AG04450 (cell line): Measurements from ENCODE around the gene HIBCH. TPM values are rescaled to one million over a fixed set of nuclear protein-coding genes. Genes with fewer than 3 reads are reported as not detected.
A peak's percentile ranks its signal among the peaks of the same experiment; 100 is the strongest.

Source experiments
- CTCF ChIA-PET: fragments of 300-600, 350-600 bp; formaldehyde crosslinking; extraction: SDS; loops from one replicate; lab custom pipeline; 2022; ENCODE audit warnings: antibody characterized with exemption, inconsistent platforms; lab: Charles Lee
- POLR2A ChIA-PET: fragments of 350-600 bp; formaldehyde crosslinking; extraction: SDS; loops from one replicate; lab custom pipeline; 2021; ENCODE audit warnings: antibody characterized with exemption, inconsistent platforms; lab: Yijun Ruan, JAX
- DNase-seq: peaks from one replicate; pipeline ENCODE4 v3.0.0-alpha.2; 2011; ENCODE audit warnings: low read depth, low spot score
- H3K27ac ChIP-seq: one replicate; pipeline ENCODE4 v1.5.1; 2012; ENCODE audit warnings: low read depth, low read length, control low read depth
- H3K27me3 ChIP-seq: one replicate; pipeline ENCODE4 v1.6.0; 2012; ENCODE audit warnings: low read length; ENCODE audit not compliant: control insufficient read depth, insufficient read depth
- H3K4me3 ChIP-seq: 2 replicates; pipeline ENCODE4 v1.5.1; 2011; ENCODE audit warnings: mild to moderate bottlenecking, low read depth, low read length, control low read depth
- H3K9me3 ChIP-seq: 2 replicates; pipeline ENCODE4 v1.5.1; 2012; ENCODE audit warnings: low read length; ENCODE audit not compliant: control insufficient read depth, insufficient read depth
- polyA plus RNA-seq: library from polyadenylated mRNA; depleted of rRNA; stranded (reverse); fragments of >200 nt; gene quantifications from 2 replicates; pipeline ENCODE4 v1.2.3, GENCODE V29; 2011
- TF ChIP-seq, protein P1 (sequence below): IDR thresholded peaks from 2 replicates; pipeline ENCODE4 v1.5.1; 2011; ENCODE audit warnings: low read depth, low read length, control low read depth, inconsistent platforms

HIBCH gene
- polyA plus RNA-seq, 1 experiment: 23.8 TPM

DNA sequence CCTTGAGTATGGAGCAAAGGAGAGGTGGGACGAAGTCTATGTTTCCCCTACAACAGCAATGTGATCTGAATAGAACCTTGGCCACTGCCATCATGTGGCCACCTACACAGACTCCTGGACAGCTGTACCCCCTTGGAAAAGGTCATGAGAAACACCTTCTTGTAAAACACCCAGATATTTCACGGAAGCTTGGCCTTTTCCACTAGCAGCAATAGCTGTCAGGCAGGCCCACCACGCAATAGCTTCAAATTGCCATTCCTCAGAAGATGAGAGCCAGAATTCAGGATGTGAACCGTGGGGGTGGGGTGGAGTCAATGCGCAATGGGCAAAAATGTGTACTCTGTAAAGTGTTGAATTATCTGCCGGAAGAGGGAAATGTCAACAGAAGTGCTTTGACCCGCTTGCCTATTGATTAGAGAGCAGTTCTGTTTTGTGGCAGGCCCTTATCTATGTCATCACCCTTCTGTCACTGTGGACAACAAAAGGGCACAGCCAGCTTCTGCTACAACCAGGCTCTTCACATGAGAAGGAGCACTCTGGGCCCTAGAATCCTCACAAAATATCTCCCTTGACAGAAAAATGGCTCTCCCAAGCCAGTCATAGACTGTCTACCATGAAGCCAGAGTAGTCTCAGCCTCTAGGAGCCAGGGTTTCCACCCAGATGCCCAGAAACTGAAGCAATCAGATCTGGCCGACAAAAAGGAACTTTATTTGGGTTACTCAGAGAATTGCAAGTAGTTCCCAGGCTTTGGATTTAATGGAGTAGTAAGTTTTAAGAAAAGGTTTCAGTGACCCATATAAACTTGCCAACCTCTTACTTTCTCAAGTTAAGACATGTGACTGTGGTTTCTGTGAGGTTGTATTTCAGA is 33.3 kb upstream of the HIBCH start:
- CTCF ChIA-PET: interaction anchor here (1.2 to 1.6 kb wide), 3 partner anchors 9 to 264 kb away, joined by 3 to 6 read pairs (median 5); partner anchors contain the start of gene INPP1

DNA sequence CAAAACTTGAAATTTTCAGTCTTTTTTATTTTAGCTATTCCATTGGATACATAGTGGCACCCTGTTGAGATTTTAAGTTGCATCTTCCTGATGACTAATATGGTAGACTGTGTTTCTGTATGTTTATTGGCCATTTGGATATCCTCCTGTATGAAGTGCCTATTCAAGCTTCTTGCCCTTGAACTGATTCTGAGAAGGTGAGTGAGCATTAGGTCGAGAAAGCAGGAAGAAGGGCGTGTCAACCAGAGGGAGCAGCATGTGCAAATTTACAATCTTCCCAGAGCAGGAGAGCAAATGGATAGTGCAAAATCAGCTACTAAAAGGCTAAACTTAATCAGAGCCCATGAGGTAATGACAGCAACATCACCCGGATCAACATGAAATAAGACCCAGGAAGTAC is 32.3 kb upstream of the HIBCH start:
- Histone ChIP-seq H3K27me3 (no peaks in the 10 kb centered on the region), H3K4me3 (no peak overlapping the region), H3K27ac (no peak overlapping the region), H3K9me3 (no peaks in the 10 kb centered on the region)
- POLR2A ChIA-PET: no interaction called here
- DNase-seq: no peak
- TF ChIP-seq, protein P1, sequence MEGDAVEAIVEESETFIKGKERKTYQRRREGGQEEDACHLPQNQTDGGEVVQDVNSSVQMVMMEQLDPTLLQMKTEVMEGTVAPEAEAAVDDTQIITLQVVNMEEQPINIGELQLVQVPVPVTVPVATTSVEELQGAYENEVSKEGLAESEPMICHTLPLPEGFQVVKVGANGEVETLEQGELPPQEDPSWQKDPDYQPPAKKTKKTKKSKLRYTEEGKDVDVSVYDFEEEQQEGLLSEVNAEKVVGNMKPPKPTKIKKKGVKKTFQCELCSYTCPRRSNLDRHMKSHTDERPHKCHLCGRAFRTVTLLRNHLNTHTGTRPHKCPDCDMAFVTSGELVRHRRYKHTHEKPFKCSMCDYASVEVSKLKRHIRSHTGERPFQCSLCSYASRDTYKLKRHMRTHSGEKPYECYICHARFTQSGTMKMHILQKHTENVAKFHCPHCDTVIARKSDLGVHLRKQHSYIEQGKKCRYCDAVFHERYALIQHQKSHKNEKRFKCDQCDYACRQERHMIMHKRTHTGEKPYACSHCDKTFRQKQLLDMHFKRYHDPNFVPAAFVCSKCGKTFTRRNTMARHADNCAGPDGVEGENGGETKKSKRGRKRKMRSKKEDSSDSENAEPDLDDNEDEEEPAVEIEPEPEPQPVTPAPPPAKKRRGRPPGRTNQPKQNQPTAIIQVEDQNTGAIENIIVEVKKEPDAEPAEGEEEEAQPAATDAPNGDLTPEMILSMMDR: no peak
- CTCF ChIA-PET: interaction anchor here (1.4 to 1.6 kb wide), 2 partner anchors 32 to 263 kb away, joined by 3 to 6 read pairs; no protein-coding TSS in a partner anchor

More for the DNA sequence above, 33.3 kb upstream of the HIBCH start:
- TF ChIP-seq, protein P1: no peak
- Histone ChIP-seq H3K27me3 (no peaks in the 10 kb centered on the region), H3K4me3 (no peak overlapping the region), H3K9me3 (no peaks in the 10 kb centered on the region), H3K27ac (no peak overlapping the region)
- no peak for DNase-seq
- POLR2A ChIA-PET: no interaction called here

DNA sequence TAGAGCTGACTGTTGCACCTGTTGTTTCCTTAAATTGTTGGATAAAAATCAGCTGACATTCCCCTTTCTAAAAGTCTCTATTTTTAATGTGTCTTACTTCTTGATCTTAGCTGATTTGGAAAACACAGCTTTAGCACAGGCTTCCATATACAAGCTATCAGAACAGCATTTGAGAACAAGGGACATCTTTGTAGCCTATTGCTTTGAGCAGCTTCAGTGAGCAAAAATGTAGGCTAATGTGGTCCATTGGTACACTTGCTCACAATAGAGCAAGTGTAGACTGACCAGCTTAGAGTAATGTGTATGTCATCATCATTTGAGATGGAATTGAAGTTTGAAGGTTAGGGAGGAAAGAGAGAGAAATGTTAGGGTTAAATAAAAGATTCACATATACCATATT is 30.7 kb upstream of the HIBCH start:
- Histone ChIP-seq H3K4me3 (no peak overlapping the region), H3K9me3 (no peaks in the 10 kb centered on the region), H3K27me3 (no peaks in the 10 kb centered on the region), H3K27ac (no peak overlapping the region)
- ChIA-PET POLR2A (no interaction called here), CTCF (no interaction called here)
- DNase-seq: no peak
- TF ChIP-seq, protein P1: no peak

DNA sequence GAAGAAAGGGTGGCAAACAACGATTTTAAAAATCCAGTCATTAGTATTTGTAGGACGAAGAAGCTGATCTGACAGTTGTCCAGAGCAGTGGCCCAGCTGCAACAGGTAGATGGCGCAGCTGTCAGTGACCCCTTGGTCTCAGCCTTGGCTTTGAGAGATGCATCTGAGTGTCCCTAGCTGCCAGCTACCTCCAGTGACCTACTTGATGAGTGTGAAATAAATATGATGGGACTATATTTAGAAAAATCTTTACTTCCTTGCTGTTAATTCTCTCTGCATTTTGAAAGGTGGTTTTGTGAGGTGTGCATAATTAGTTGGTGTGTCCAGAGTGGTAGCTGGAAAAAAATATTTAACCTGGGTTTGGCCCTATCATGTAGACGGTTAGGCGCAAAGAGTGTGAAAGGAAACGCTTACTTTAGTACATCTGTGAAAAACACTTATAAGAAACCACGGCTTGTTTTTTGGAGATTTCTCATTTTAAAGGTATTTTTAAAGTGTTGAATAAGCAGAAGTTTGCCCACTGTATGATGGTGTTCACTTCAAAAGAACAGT is 24.7 kb upstream of the HIBCH start:
- Histone ChIP-seq H3K9me3 (no peaks in the 10 kb centered on the region), H3K27me3 (no peaks in the 10 kb centered on the region), H3K27ac (no peak overlapping the region), H3K4me3 (peak overlapping the region; percentile 76)
- CTCF ChIA-PET: interaction anchor here (0.7 to 2.6 kb wide), 8 partner anchors 9 to 170 kb away, joined by 3 to 15 read pairs (median 4); no protein-coding TSS in a partner anchor
- POLR2A ChIA-PET: interaction anchor here (1.0 to 1.5 kb wide), 3 partner anchors 23 to 304 kb away, joined by 3 to 5 read pairs (median 3); partner anchors contain the start of genes HIBCH and NAB1
- TF ChIP-seq, protein P1: 0 out of 2 replicates have a peak, but pooled peaks have one; percentile 16
- DNase-seq: no peak
